ENCODE measurements around the gene SLIT3.

- TF ChIP-seq POLR2A (IDR thresholded peaks at IDR 0.05; ENCODE audit: low read length): no peak
- TF ChIP-seq GATA1 (IDR thresholded peaks at IDR 0.05; ENCODE audit: low read depth, low read length): no peak
These were observed 104.9 kb downstream of the SLIT3 start for GRCh38 chr5:169196059-169196458.

All from erythroblast (primary cell).